ENCODE results near the gene GUCA2B. TPM values are rescaled to one million over a fixed set of nuclear protein-coding genes. Genes with fewer than 3 reads are reported as not detected.

The GUCA2B gene
- not detected for total RNA-seq

GRCh38 chr1:42152907-42153600, at the start of gene GUCA2B:
Gene GUCA2B, plus strand, starts transcription at chr1:42153410. Its CDS starts 41 bp downstream, at chr1:42153451.
- DNase-seq (ENCODE audit: low spot score): no peak
- H3K9me3 ChIP-seq: no peaks in the 10 kb centered on the region
- no peak within 1 kb of the TSS for H3K27ac ChIP-seq
- H3K36me3 ChIP-seq: no peaks in the 10 kb centered on the region
- H3K27me3 ChIP-seq: no peaks in the 10 kb centered on the region
- no peak for TF ChIP-seq CTCF (IDR thresholded peaks at IDR 0.05)
- H3K4me3 ChIP-seq: no peak within 1 kb of the TSS
- no peaks in the 10 kb centered on the region for H3K4me1 ChIP-seq

- Histone ChIP-seq H3K4me1 (no peaks in the 10 kb centered on the region), H3K27me3 (no peaks in the 10 kb centered on the region), H3K36me3 (no peaks in the 10 kb centered on the region), H3K27ac (no peak overlapping the region), H3K4me3 (no peak overlapping the region), H3K9me3 (no peaks in the 10 kb centered on the region)
- TF ChIP-seq CTCF (IDR thresholded peaks at IDR 0.05): no peak
- DNase-seq (ENCODE audit: low spot score): no peak
Observed at GRCh38 chr1:42105025-42105424, 48.2 kb upstream of the GUCA2B start.

- no peak overlapping the region for H3K27ac ChIP-seq
- no peaks in the 10 kb centered on the region for H3K9me3 ChIP-seq
- no peak overlapping the region for H3K4me3 ChIP-seq
- H3K4me1 ChIP-seq: no peaks in the 10 kb centered on the region
- no peaks in the 10 kb centered on the region for H3K36me3 ChIP-seq
- no peak for DNase-seq (ENCODE audit: low spot score)
- TF ChIP-seq CTCF (IDR thresholded peaks at IDR 0.05): no peak
- no peaks in the 10 kb centered on the region for H3K27me3 ChIP-seq
Observed at GRCh38 chr1:42108309-42108708, 44.9 kb upstream of the GUCA2B start.

GRCh38 chr1:42109600-42109999, 43.6 kb upstream of the GUCA2B start:
- Histone ChIP-seq H3K36me3 (no peaks in the 10 kb centered on the region), H3K9me3 (no peaks in the 10 kb centered on the region), H3K4me1 (no peaks in the 10 kb centered on the region), H3K27me3 (no peaks in the 10 kb centered on the region), H3K4me3 (no peak overlapping the region), H3K27ac (no peak overlapping the region)
- DNase-seq (ENCODE audit: low spot score): no peak
- no peak for TF ChIP-seq CTCF (IDR thresholded peaks at IDR 0.05)

GRCh38 chr1:42114229-42114628, 39.0 kb upstream of the GUCA2B start:
- no peak for DNase-seq (ENCODE audit: low spot score)
- H3K9me3 ChIP-seq: no peaks in the 10 kb centered on the region
- H3K36me3 ChIP-seq: no peaks in the 10 kb centered on the region
- no peaks in the 10 kb centered on the region for H3K4me1 ChIP-seq
- H3K27ac ChIP-seq: no peak overlapping the region
- no peak overlapping the region for H3K4me3 ChIP-seq
- TF ChIP-seq CTCF (IDR thresholded peaks at IDR 0.05): no peak
- no peaks in the 10 kb centered on the region for H3K27me3 ChIP-seq

- H3K4me3 ChIP-seq: no peak overlapping the region
- no peak for DNase-seq (ENCODE audit: low spot score)
- no peaks in the 10 kb centered on the region for H3K4me1 ChIP-seq
- TF ChIP-seq CTCF (IDR thresholded peaks at IDR 0.05): no peak
- no peaks in the 10 kb centered on the region for H3K27me3 ChIP-seq
- H3K9me3 ChIP-seq: no peaks in the 10 kb centered on the region
- no peaks in the 10 kb centered on the region for H3K36me3 ChIP-seq
- no peak overlapping the region for H3K27ac ChIP-seq
Observed at GRCh38 chr1:42117214-42117613, 36.0 kb upstream of the GUCA2B start.

All from right atrium auricular region (tissue), 2 donors.